Measurements from ENCODE around the gene CCDC146. TPM values are rescaled to one million over a fixed set of nuclear protein-coding genes. Genes with fewer than 3 reads are reported as not detected.

Gene CCDC146
- total and polyA plus RNA-seq, 2 of the 13 experiments (the other 11 are each of a cell fraction or from before 2014, with no cell fraction given), result 2.4 to 4.1 TPM

DNA sequence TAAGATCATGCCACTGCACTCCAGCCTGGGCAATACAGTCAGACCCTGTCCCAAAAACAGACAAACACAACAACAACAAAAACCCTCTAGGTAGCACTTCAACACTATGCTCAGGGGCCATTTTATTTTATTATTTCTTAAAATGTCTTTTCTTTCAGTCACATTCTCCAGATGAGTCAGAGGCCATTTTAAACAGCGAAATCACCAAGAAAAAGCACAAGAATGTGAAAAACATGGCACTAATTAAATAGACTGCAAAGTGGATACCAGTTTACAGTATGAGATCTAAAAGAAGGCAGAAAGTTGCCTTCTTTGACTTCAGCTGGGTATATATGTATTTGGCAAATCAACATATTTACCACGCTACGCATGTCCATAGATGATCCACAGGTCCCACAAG is 83.3 kb downstream of the CCDC146 start:
- 100% methylated on average over 3 of the region's 3 CpGs for WGBS (ENCODE audit: low lambda C conversion rate)
- H3K79me2 ChIP-seq (ENCODE audit: insufficient read depth, low read length), result no peaks in the 10 kb centered on the region
- FAIRE-seq (no peak), DNase-seq (ENCODE audit: low spot score) (no peak), ATAC-seq (no peak)
- no peak overlapping the region for H3K27ac ChIP-seq (ENCODE audit: extremely low read length, insufficient read depth, low read length)
- TF ChIP-seq, protein P1, sequence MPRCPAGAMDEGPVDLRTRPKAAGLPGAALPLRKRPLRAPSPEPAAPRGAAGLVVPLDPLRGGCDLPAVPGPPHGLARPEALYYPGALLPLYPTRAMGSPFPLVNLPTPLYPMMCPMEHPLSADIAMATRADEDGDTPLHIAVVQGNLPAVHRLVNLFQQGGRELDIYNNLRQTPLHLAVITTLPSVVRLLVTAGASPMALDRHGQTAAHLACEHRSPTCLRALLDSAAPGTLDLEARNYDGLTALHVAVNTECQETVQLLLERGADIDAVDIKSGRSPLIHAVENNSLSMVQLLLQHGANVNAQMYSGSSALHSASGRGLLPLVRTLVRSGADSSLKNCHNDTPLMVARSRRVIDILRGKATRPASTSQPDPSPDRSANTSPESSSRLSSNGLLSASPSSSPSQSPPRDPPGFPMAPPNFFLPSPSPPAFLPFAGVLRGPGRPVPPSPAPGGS (CRISPR knock-in tag; IDR thresholded peaks at IDR 0.05), result no peak
- TF ChIP-seq, protein P2, sequence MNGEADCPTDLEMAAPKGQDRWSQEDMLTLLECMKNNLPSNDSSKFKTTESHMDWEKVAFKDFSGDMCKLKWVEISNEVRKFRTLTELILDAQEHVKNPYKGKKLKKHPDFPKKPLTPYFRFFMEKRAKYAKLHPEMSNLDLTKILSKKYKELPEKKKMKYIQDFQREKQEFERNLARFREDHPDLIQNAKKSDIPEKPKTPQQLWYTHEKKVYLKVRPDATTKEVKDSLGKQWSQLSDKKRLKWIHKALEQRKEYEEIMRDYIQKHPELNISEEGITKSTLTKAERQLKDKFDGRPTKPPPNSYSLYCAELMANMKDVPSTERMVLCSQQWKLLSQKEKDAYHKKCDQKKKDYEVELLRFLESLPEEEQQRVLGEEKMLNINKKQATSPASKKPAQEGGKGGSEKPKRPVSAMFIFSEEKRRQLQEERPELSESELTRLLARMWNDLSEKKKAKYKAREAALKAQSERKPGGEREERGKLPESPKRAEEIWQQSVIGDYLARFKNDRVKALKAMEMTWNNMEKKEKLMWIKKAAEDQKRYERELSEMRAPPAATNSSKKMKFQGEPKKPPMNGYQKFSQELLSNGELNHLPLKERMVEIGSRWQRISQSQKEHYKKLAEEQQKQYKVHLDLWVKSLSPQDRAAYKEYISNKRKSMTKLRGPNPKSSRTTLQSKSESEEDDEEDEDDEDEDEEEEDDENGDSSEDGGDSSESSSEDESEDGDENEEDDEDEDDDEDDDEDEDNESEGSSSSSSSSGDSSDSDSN (CRISPR knock-in tag; IDR thresholded peaks at IDR 0.05), result no peak
- TF ChIP-seq SOX6 (IDR thresholded peaks at IDR 0.05) (no peak), SOX6 (CRISPR knock-in tag; IDR thresholded peaks at IDR 0.05) (no peak)
- TF ChIP-seq, protein P3, sequence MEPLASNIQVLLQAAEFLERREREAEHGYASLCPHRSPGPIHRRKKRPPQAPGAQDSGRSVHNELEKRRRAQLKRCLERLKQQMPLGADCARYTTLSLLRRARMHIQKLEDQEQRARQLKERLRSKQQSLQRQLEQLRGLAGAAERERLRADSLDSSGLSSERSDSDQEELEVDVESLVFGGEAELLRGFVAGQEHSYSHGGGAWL (CRISPR knock-in tag; IDR thresholded peaks at IDR 0.05), result no peak
- no peak overlapping the region for H2AFZ ChIP-seq (ENCODE audit: low read length)
- intact Hi-C loops (cut with micrococcal nuclease; ENCODE audit: unreplicated experiment) (no loop called here), in situ Hi-C loops (cut with HindIII; ENCODE audit: extremely low pct_ligation_motif_present, low pct_unique_long_range_greater_than_20kb) (no loop called here)
- no peak overlapping the region for H3K4me2 ChIP-seq (ENCODE audit: low read depth, low read length)
- H3K9ac ChIP-seq (ENCODE audit: insufficient read depth, low read depth, low read length), result no peak overlapping the region
- peaks cover 13% of the 10 kb centered on the region for H3K4me1 ChIP-seq (ENCODE audit: insufficient read depth, low read length)
- no peak overlapping the region for H3K4me3 ChIP-seq (replicated peaks in 1 of 3; ENCODE audit: insufficient read depth in 1 of 3, low read depth in 2 of 3, low read length in 3 of 3)
- CTCF ChIA-PET (ENCODE audit: low intra/inter-chr PET ratio, low total read pairs), result no interaction called here
- H4K20me1 ChIP-seq (ENCODE audit: insufficient read depth, low read length), result no peaks in the 10 kb centered on the region
- POLR2A ChIA-PET, result no interaction called here
- H3K27me3 ChIP-seq (ENCODE audit: control insufficient read depth in 1 of 2, insufficient read depth in 2 of 2, low read length in 2 of 2), result no peaks in the 10 kb centered on the region
- no TSS peak for BruUV-seq (replicated peaks)
- H3K9me3 ChIP-seq (ENCODE audit: low read length), result peaks cover 21% of the 10 kb centered on the region
- H3K36me3 ChIP-seq (replicated peaks in 1 of 2; ENCODE audit: control insufficient read depth in 1 of 2, insufficient read depth in 2 of 2, low read length in 2 of 2), result no peaks in the 10 kb centered on the region
